ENCODE data around the gene RPL9.

Gene RPL9

GRCh38 chr4:39407584-39407885, 51.2 kb downstream of the RPL9 start:
- H3K27ac ChIP-seq, result no peak overlapping the region
- ChIA-PET CTCF (no interaction called here), POLR2A (ENCODE audit: low non-redundant PET) (no interaction called here)
- TF ChIP-seq CTCF (conservative IDR thresholded peaks at IDR 0.05; ENCODE audit: low read depth), result no peak
- no peak for DNase-seq (ENCODE audit: low spot score)

GRCh38 chr4:39406763-39407583, 51.7 kb downstream of the RPL9 start, which contains the start of gene KLB:
KLB (plus strand) TSS chr4:39406930; CDS start chr4:39406950, 20 bp downstream.
- DNase-seq (ENCODE audit: low spot score), result no peak
- no peak for TF ChIP-seq CTCF (conservative IDR thresholded peaks at IDR 0.05; ENCODE audit: low read depth)
- POLR2A ChIA-PET (ENCODE audit: low non-redundant PET), result no interaction called here
- H3K27ac ChIP-seq, result no peak within 1 kb of the TSS
- CTCF ChIA-PET, result interaction anchor here (0.5 kb wide), 1 partner anchor 233 kb away, joined by 3 read pairs; no protein-coding TSS in a partner anchor

Measured in RWPE1 (cell line).